Stimulated activated effector memory CD8-positive, alpha-beta T cell treated with anti-CD3 and anti-CD28 coated beads, Interleukin-12 subunit alpha, Interleukin-12 subunit beta, amount 100 ng/mL, for 72 hours (primary cell): ENCODE measurements around the gene AKT2.
A peak's percentile ranks its signal among the peaks of the same experiment; 100 is the strongest.

ENCODE experiments used
- ATAC-seq: fragments of 150-1000 bp; cut with Tn5 transposase; 2 replicates; pipeline ENCODE4 v1.10.0; 2021
- DNase-seq, 2 donors: peaks; one replicate each; pipeline ENCODE4 v3.0.0; 2021 to 2022; ENCODE audit warnings: low spot score in 2 of 2
- H3K27ac Mint-ChIP-seq: one replicate; pipeline ENCODE4 v1.8.0; 2022; ENCODE audit warnings: mild to moderate bottlenecking, mixed read lengths
- H3K36me3 Mint-ChIP-seq: one replicate; pipeline ENCODE4 v1.8.0; 2022; ENCODE audit warnings: mild to moderate bottlenecking, mixed read lengths
- H3K4me1 Mint-ChIP-seq: one replicate; pipeline ENCODE4 v1.8.0; 2022; ENCODE audit warnings: mixed read lengths
- H3K4me3 Mint-ChIP-seq: one replicate; pipeline ENCODE4 v1.8.0; 2022; ENCODE audit warnings: mild to moderate bottlenecking, mixed read lengths
- H3K9me3 Mint-ChIP-seq: one replicate; pipeline ENCODE4 v1.8.0; 2022; ENCODE audit warnings: mixed read lengths

Gene AKT2

GRCh38 chr19:40241125-40241808, 43.9 kb downstream of the AKT2 start:
- Mint-ChIP-seq H3K36me3 (peaks cover 70% of the 10 kb centered on the region), H3K27ac (no peak overlapping the region), H3K4me3 (no peak overlapping the region), H3K9me3 (no peaks in the 10 kb centered on the region), H3K4me1 (peaks cover 4% of the 10 kb centered on the region)
- DNase-seq (no peak), ATAC-seq (no peak)

DNA sequence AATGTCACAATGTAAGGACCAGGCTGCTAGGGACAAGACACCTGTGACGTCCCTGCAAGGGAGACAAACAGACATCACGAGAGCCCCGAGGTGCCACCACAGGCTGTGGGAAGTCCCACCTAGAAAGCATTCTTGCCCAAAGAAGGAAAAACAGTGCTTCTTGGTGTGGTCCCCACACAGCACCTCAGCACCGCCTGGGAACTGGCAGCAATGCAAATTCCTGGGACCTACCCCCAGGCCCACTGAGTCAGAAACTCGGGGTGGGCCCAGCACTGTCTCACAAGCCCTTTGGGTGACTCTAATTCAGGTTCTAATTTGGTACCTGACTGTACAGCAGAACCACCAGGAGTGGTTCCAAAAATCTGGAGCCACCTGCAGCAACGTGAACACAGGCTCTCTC, 44.8 kb downstream of the AKT2 start:
- H3K9me3 Mint-ChIP-seq = no peaks in the 10 kb centered on the region
- DNase-seq (no peak), ATAC-seq (no peak)
- no peak overlapping the region for H3K4me3 Mint-ChIP-seq
- H3K4me1 Mint-ChIP-seq = peaks cover 4% of the 10 kb centered on the region
- no peak overlapping the region for H3K27ac Mint-ChIP-seq
- H3K36me3 Mint-ChIP-seq = peaks cover 77% of the 10 kb centered on the region

GRCh38 chr19:40239415-40240226, 45.5 kb downstream of the AKT2 start:
- Mint-ChIP-seq H3K27ac (no peak overlapping the region), H3K36me3 (peaks cover 85% of the 10 kb centered on the region), H3K4me3 (no peak overlapping the region), H3K4me1 (peaks cover 4% of the 10 kb centered on the region), H3K9me3 (no peaks in the 10 kb centered on the region)
- ATAC-seq = no peak
- DNase-seq = no peak

- Mint-ChIP-seq H3K9me3 (no peaks in the 10 kb centered on the region), H3K4me1 (peaks cover 4% of the 10 kb centered on the region), H3K27ac (peak overlapping the region; percentile 26), H3K36me3 (peaks cover 91% of the 10 kb centered on the region), H3K4me3 (no peak overlapping the region)
- no peak for DNase-seq
- no peak for ATAC-seq
Measured at GRCh38 chr19:40238775-40239174, 46.4 kb downstream of the AKT2 start.

DNA sequence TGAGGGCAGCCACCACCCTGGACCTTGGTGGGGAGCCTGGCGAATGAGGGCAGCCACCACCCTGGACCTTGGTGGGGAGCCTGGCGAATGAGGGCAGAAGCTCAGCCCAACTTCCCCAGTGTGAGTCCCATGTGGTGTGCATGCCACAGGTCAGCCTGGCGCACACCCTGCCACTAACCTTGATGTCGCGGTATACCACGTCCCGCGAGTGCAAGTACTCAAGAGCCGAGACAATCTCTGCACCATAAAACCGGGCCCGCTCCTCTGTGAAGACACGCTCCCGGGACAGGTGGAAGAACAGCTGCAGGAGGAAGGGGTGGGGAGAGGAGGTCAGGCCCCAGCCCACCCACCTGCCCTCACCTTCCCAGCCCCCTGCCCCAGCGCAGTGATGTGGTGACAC, 47.4 kb downstream of the AKT2 start:
- no peak overlapping the region for H3K4me3 Mint-ChIP-seq
- H3K9me3 Mint-ChIP-seq = no peaks in the 10 kb centered on the region
- peaks cover 84% of the 10 kb centered on the region for H3K36me3 Mint-ChIP-seq
- peaks cover 4% of the 10 kb centered on the region for H3K4me1 Mint-ChIP-seq
- no peak for DNase-seq
- no peak for ATAC-seq
- peak overlapping the region; percentile 26 for H3K27ac Mint-ChIP-seq

GRCh38 chr19:40236366-40236765, 48.8 kb downstream of the AKT2 start:
- Mint-ChIP-seq H3K36me3 (peaks cover 70% of the 10 kb centered on the region), H3K4me1 (no peaks in the 10 kb centered on the region), H3K27ac (no peak overlapping the region), H3K4me3 (no peak overlapping the region), H3K9me3 (no peaks in the 10 kb centered on the region)
- no peak for DNase-seq
- no peak for ATAC-seq

- DNase-seq = no peak
- no peak overlapping the region for H3K27ac Mint-ChIP-seq
- peaks cover 66% of the 10 kb centered on the region for H3K36me3 Mint-ChIP-seq
- no peaks in the 10 kb centered on the region for H3K4me1 Mint-ChIP-seq
- no peak overlapping the region for H3K4me3 Mint-ChIP-seq
- no peaks in the 10 kb centered on the region for H3K9me3 Mint-ChIP-seq
- ATAC-seq = no peak
Measured at GRCh38 chr19:40236026-40236355, 49.2 kb downstream of the AKT2 start.

GRCh38 chr19:40235238-40236025, 49.7 kb downstream of the AKT2 start:
- Mint-ChIP-seq H3K4me1 (no peaks in the 10 kb centered on the region), H3K9me3 (no peaks in the 10 kb centered on the region), H3K4me3 (no peak overlapping the region), H3K36me3 (peaks cover 60% of the 10 kb centered on the region), H3K27ac (peak overlapping the region; percentile 37)
- DNase-seq = no peak
- no peak for ATAC-seq

GRCh38 chr19:40234429-40235237, 50.5 kb downstream of the AKT2 start:
- no peak overlapping the region for H3K4me3 Mint-ChIP-seq
- H3K27ac Mint-ChIP-seq = peak overlapping the region; percentile 59

GRCh38 chr19:40233811-40234389, 51.2 kb downstream of the AKT2 start:
- ATAC-seq (no peak), DNase-seq (no peak)
- Mint-ChIP-seq H3K27ac (peak overlapping the region; percentile 59), H3K4me1 (peaks cover 11% of the 10 kb centered on the region), H3K36me3 (peaks cover 47% of the 10 kb centered on the region), H3K4me3 (no peak overlapping the region), H3K9me3 (no peaks in the 10 kb centered on the region)

More at GRCh38 chr19:40234429-40235237, 50.5 kb downstream of the AKT2 start:
- DNase-seq (no peak), ATAC-seq (no peak)
- Mint-ChIP-seq H3K4me1 (peaks cover 5% of the 10 kb centered on the region), H3K9me3 (no peaks in the 10 kb centered on the region), H3K36me3 (peaks cover 52% of the 10 kb centered on the region)

DNA sequence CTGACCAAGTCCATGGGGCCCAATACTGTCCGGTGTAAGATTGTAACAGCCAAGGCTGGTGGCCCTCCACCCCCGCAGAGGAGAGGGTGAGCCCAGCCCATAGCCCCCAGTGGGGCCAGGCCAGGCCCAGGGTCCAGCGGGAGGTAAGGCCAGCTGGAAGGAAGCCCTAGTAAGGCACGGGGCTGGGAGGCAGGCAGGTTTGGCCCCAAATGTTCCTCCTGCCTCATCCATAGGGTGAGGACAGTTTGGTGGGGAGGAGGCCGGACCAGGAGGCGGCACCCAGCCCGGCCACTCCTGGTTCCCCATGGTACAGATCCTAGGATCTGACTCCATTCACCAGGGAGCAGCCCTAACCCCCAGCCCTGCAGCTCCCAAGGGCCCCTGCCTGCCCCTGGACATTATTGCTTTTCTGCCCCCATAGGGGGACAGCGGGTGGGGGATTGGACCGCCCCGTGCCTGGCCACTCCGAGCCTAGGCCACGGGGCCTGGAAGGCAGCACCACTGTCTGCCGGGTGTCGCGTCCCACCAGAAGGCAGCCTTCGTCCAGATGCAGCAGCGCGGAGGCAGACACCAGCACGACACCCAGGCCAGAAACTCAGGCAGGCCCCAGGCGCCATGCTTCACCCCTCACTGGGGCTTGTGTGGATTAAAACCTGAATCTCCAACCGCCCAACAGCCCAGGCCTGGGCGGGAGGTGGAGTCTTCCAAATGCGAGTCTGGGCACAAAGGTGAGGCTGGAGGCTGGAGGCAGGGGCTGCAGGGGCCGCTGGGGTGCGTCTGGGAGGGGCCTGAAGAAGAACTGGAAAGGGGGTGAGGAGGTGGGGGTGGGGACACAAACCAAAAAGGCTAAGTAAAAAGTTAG, 52.0 kb downstream of the AKT2 start:
- Mint-ChIP-seq H3K4me1 (peaks cover 11% of the 10 kb centered on the region), H3K9me3 (no peaks in the 10 kb centered on the region), H3K4me3 (no peak overlapping the region), H3K27ac (no peak overlapping the region), H3K36me3 (peaks cover 41% of the 10 kb centered on the region)
- ATAC-seq (no peak), DNase-seq (no peak)

GRCh38 chr19:40232479-40232878, 52.7 kb downstream of the AKT2 start:
- DNase-seq (no peak), ATAC-seq (no peak)
- no peak overlapping the region for H3K4me3 Mint-ChIP-seq
- no peaks in the 10 kb centered on the region for H3K9me3 Mint-ChIP-seq
- H3K4me1 Mint-ChIP-seq = peaks cover 11% of the 10 kb centered on the region
- peaks cover 34% of the 10 kb centered on the region for H3K36me3 Mint-ChIP-seq
- no peak overlapping the region for H3K27ac Mint-ChIP-seq

GRCh38 chr19:40231544-40232424, 53.4 kb downstream of the AKT2 start:
- peaks cover 12% of the 10 kb centered on the region for H3K4me1 Mint-ChIP-seq
- no peak for DNase-seq
- peaks cover 30% of the 10 kb centered on the region for H3K36me3 Mint-ChIP-seq
- ATAC-seq = no peak
- no peak overlapping the region for H3K4me3 Mint-ChIP-seq
- no peaks in the 10 kb centered on the region for H3K9me3 Mint-ChIP-seq
- H3K27ac Mint-ChIP-seq = no peak overlapping the region
